T-helper 1 cell (primary cell): ENCODE measurements around the gene ZNF655.
A peak's percentile ranks its signal among the peaks of the same experiment; 100 is the strongest.
"Not testable (repeated sequence)": the region's sequence is repeated elsewhere in the genome, so short reads cannot be mapped to it uniquely, and the experiment has no call there.

Experiments
- DNase-seq, 5 donors: peaks; one replicate each; pipeline ENCODE4 v3.0.0-alpha.2; 2012 to 2020

Gene ZNF655

GRCh38 chr7:99560834-99561736 is 2.6 kb downstream of the ZNF655 start:
- no peak for DNase-seq

GRCh38 chr7:99561737-99562051 is 3.3 kb downstream of the ZNF655 start:
- DNase-seq, result no peak

- no peak for DNase-seq
Measured at GRCh38 chr7:99562114-99562784, 3.8 kb downstream of the ZNF655 start.

- DNase-seq, result peak in 1 of 5 donors; percentile 30
Measured at GRCh38 chr7:99562832-99563231, 4.4 kb downstream of the ZNF655 start.

- DNase-seq, result no peak
Measured at GRCh38 chr7:99563650-99564049, 5.2 kb downstream of the ZNF655 start.

GRCh38 chr7:99568770-99569169 is 10.3 kb downstream of the ZNF655 start:
- not testable (repeated sequence) for DNase-seq

GRCh38 chr7:99571768-99572167 is 13.3 kb downstream of the ZNF655 start:
- DNase-seq, result no peak

- DNase-seq, result no peak
Measured at GRCh38 chr7:99573257-99573656, 14.8 kb downstream of the ZNF655 start.

- DNase-seq, result no peak
Measured at GRCh38 chr7:99576251-99576650, 17.8 kb downstream of the ZNF655 start.

GRCh38 chr7:99579281-99579955 is 21.0 kb downstream of the ZNF655 start:
- DNase-seq, result no peak

GRCh38 chr7:99579956-99580777 is 21.7 kb downstream of the ZNF655 start:
- peak; percentile 21 to 48 (median 41) for DNase-seq

GRCh38 chr7:99580778-99581332 is 22.4 kb downstream of the ZNF655 start:
- not testable (repeated sequence) for DNase-seq

- DNase-seq, result no peak
Measured at GRCh38 chr7:99588868-99589267, 30.4 kb downstream of the ZNF655 start.

- DNase-seq, result no peak
Measured at GRCh38 chr7:99594948-99595745, 36.7 kb downstream of the ZNF655 start.

GRCh38 chr7:99596408-99596955 is 38.0 kb downstream of the ZNF655 start:
- DNase-seq, result no peak

- no peak for DNase-seq
Measured at GRCh38 chr7:99597762-99598501, 39.5 kb downstream of the ZNF655 start, which contains the start of gene TMEM225B. Gene TMEM225B, plus strand, starts transcription at chr7:99598267. Its CDS starts 6,122 bp downstream, at chr7:99604389.

- no peak for DNase-seq
Measured at GRCh38 chr7:99599836-99600235, 41.4 kb downstream of the ZNF655 start.

GRCh38 chr7:99601656-99602310 is 43.3 kb downstream of the ZNF655 start:
- DNase-seq, result no peak

GRCh38 chr7:99605527-99605926 is 47.1 kb downstream of the ZNF655 start:
- no peak for DNase-seq

GRCh38 chr7:99606531-99606930 is 48.1 kb downstream of the ZNF655 start:
- DNase-seq, result no peak
